Hepatocyte (in vitro differentiated cells): ENCODE results near the gene MAMDC2. TPM values are rescaled to one million over a fixed set of nuclear protein-coding genes. Genes with fewer than 3 reads are reported as not detected.

ENCODE experiments used
- DNase-seq: peaks from one replicate; pipeline ENCODE4 v3.0.0-alpha.2; 2016; ENCODE audit warnings: low spot score
- H2AFZ ChIP-seq: fragments of 200-600 bp; sonication (generic); 2 replicates; pipeline ENCODE4 v1.6.0; 2016; ENCODE audit warnings: antibody characterized with exemption, mild to moderate bottlenecking
- H3K27ac ChIP-seq: fragments of 200-600 bp; sonication (generic); 2 replicates; pipeline ENCODE4 v1.5.1; 2016; ENCODE audit warnings: mild to moderate bottlenecking
- H3K27me3 ChIP-seq: fragments of 200-600 bp; sonication (generic); 2 replicates; pipeline ENCODE4 v1.6.1; 2016
- H3K36me3 ChIP-seq: fragments of 200-600 bp; sonication (generic); replicated peaks from 2 replicates; pipeline ENCODE4 v1.5.1; 2016; ENCODE audit warnings: low read depth; ENCODE audit not compliant: insufficient read depth
- H3K4me1 ChIP-seq: fragments of 200-600 bp; sonication (generic); 2 replicates; pipeline ENCODE4 v1.5.1; 2016; ENCODE audit warnings: mild to moderate bottlenecking, moderate library complexity; ENCODE audit not compliant: insufficient read depth
- H3K4me2 ChIP-seq: fragments of 200-600 bp; sonication (generic); 2 replicates; pipeline ENCODE4 v1.6.0; 2016
- H3K4me3 ChIP-seq: fragments of 200-600 bp; sonication (generic); 2 replicates; pipeline ENCODE4 v1.5.1; 2016; ENCODE audit warnings: mild to moderate bottlenecking
- H3K79me2 ChIP-seq: fragments of 200-600 bp; sonication (generic); 2 replicates; pipeline ENCODE4 v1.6.0; 2017; ENCODE audit warnings: mild to moderate bottlenecking
- H3K9me2 ChIP-seq: fragments of 200-600 bp; sonication (generic); replicated peaks from 2 replicates; pipeline ENCODE4 v1.6.0; 2017; ENCODE audit warnings: mild to moderate bottlenecking; ENCODE audit not compliant: insufficient read depth
- H3K9me3 ChIP-seq: fragments of 200-600 bp; sonication (generic); 2 replicates; pipeline ENCODE4 v1.5.1; 2016; ENCODE audit warnings: low read depth, mild to moderate bottlenecking
- H4K20me1 ChIP-seq: fragments of 200-600 bp; sonication (generic); 2 replicates; pipeline ENCODE4 v1.6.0; 2016; ENCODE audit warnings: mild to moderate bottlenecking; ENCODE audit not compliant: insufficient read depth, poor library complexity, severe bottlenecking
- EZH2 ChIP-seq: fragments of 200-600 bp; sonication (generic); IDR thresholded peaks from 2 replicates; pipeline ENCODE4 v1.6.1; 2016; ENCODE audit warnings: antibody characterized with exemption, mild to moderate bottlenecking, borderline replicate concordance
- EZH2phosphoT487 ChIP-seq: fragments of 200-600 bp; sonication (generic); IDR thresholded peaks from one replicate; pipeline ENCODE4 v1.6.1; 2018; ENCODE audit warnings: antibody characterized with exemption, mild to moderate bottlenecking, low read depth, moderate library complexity; ENCODE audit not compliant: unreplicated experiment, severe bottlenecking
- WGBS: methylation state at CpG from one replicate; pipeline ENCODE4 v1.1.6; 2016; ENCODE audit warnings: low lambda C conversion rate; ENCODE audit errors: missing lambda C conversion rate; 5-methylcytosine and 5-hydroxymethylcytosine counted together
- polyA plus RNA-seq: library from polyadenylated mRNA; unstranded; fragments of >200 nt; fragmentation: Nextera tagmentation; extraction: Ambion mirVana; gene quantifications from 2 replicates; pipeline ENCODE4 v1.2.1, GENCODE V29; 2016
- total RNA-seq: library from RNA; depleted of rRNA; stranded (reverse); fragments of >200 nt; gene quantifications from 2 replicates; pipeline ENCODE4 v1.2.3, GENCODE V29; 2014
- TF ChIP-seq, protein P1 (sequence below): fragments of 200-600 bp; sonication (generic); IDR thresholded peaks from 2 replicates; pipeline ENCODE4 v1.5.1; 2016; ENCODE audit warnings: antibody characterized with exemption, mild to moderate bottlenecking; ENCODE audit not compliant: poor library complexity

Gene MAMDC2
- total and polyA plus RNA-seq, 2 experiments from 2014 or later: 0.65 to 1.9 TPM

DNA sequence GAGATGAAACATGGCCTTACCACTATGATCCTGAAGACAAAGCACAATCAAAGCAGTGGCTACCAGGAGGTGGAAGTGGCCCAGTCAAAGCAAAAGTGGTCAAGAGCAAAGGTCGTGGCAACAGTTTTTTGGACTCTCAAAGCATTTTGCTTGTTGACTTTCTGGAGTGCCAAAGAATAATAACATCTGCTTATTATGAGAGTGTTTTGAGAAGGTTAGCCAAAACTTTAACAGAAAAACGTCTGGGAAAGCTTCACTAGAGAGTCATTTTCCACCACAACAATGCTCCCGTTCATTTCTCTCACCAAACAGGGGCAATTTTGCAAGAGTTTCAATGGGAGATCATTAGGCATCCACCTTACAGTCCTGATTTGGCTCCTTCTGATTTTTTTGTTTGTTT is 33.6 kb upstream of the MAMDC2 start:
- DNase-seq: no peak
- Histone ChIP-seq H3K4me3 (no peak overlapping the region), H3K27me3 (no peaks in the 10 kb centered on the region), H3K9me3 (no peaks in the 10 kb centered on the region), H3K4me2 (no peak overlapping the region), H3K4me1 (no peaks in the 10 kb centered on the region), H3K36me3 (no peaks in the 10 kb centered on the region), H3K79me2 (no peaks in the 10 kb centered on the region), H3K27ac (no peak overlapping the region), H3K9me2 (no peaks in the 10 kb centered on the region), H2AFZ (no peak overlapping the region), H4K20me1 (no peaks in the 10 kb centered on the region)
- whole genome bisulfite sequencing: 67% methylated on average over 3 of the region's 3 CpGs
- no peak for TF ChIP-seq EZH2
- TF ChIP-seq, protein P1, sequence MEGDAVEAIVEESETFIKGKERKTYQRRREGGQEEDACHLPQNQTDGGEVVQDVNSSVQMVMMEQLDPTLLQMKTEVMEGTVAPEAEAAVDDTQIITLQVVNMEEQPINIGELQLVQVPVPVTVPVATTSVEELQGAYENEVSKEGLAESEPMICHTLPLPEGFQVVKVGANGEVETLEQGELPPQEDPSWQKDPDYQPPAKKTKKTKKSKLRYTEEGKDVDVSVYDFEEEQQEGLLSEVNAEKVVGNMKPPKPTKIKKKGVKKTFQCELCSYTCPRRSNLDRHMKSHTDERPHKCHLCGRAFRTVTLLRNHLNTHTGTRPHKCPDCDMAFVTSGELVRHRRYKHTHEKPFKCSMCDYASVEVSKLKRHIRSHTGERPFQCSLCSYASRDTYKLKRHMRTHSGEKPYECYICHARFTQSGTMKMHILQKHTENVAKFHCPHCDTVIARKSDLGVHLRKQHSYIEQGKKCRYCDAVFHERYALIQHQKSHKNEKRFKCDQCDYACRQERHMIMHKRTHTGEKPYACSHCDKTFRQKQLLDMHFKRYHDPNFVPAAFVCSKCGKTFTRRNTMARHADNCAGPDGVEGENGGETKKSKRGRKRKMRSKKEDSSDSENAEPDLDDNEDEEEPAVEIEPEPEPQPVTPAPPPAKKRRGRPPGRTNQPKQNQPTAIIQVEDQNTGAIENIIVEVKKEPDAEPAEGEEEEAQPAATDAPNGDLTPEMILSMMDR: no peak
- no peak for TF ChIP-seq EZH2phosphoT487

GRCh38 chr9:70011366-70011765 is 32.3 kb upstream of the MAMDC2 start:
- Histone ChIP-seq H3K4me3 (no peak overlapping the region), H3K27ac (no peak overlapping the region), H3K36me3 (no peaks in the 10 kb centered on the region), H3K79me2 (no peaks in the 10 kb centered on the region), H4K20me1 (no peaks in the 10 kb centered on the region), H2AFZ (no peak overlapping the region), H3K9me3 (no peaks in the 10 kb centered on the region), H3K4me1 (no peaks in the 10 kb centered on the region), H3K27me3 (no peaks in the 10 kb centered on the region), H3K4me2 (no peak overlapping the region), H3K9me2 (no peaks in the 10 kb centered on the region)
- DNase-seq: no peak
- TF ChIP-seq, protein P1: no peak
- TF ChIP-seq EZH2phosphoT487: no peak
- TF ChIP-seq EZH2: no peak
- WGBS: 83% methylated on average over 1 of the region's 1 CpG

- H3K9me3 ChIP-seq: no peaks in the 10 kb centered on the region
- H3K79me2 ChIP-seq: no peaks in the 10 kb centered on the region
These were observed 31.1 kb upstream of the MAMDC2 start for GRCh38 chr9:70012569-70012968.

More at GRCh38 chr9:70012569-70012968, 31.1 kb upstream of the MAMDC2 start:
- Histone ChIP-seq H3K4me3 (no peak overlapping the region), H3K27me3 (no peaks in the 10 kb centered on the region), H4K20me1 (no peaks in the 10 kb centered on the region), H3K4me1 (no peaks in the 10 kb centered on the region), H3K36me3 (no peaks in the 10 kb centered on the region), H3K4me2 (no peak overlapping the region), H3K27ac (no peak overlapping the region), H3K9me2 (no peaks in the 10 kb centered on the region), H2AFZ (no peak overlapping the region)
- TF ChIP-seq, protein P1: no peak
- no peak for TF ChIP-seq EZH2
- no peak for DNase-seq
- 92% methylated on average over 1 of the region's 1 CpG for WGBS
